GM12801 (cell line): Measurements from ENCODE around the gene CWC22.

Experiments
- CTCF ChIP-seq: IDR thresholded peaks from one replicate; pipeline ENCODE4 v1.5.1; 2011; ENCODE audit warnings: control low read depth; ENCODE audit not compliant: insufficient read length; ENCODE audit errors: extremely low read depth

Gene CWC22

GRCh38 chr2:180012523-180012922, 5.4 kb upstream of the CWC22 start:
- TF ChIP-seq CTCF = no peak

- TF ChIP-seq CTCF = no peak
Measured at GRCh38 chr2:180010701-180011100, 3.6 kb upstream of the CWC22 start.

GRCh38 chr2:180006231-180006630, 866 bp downstream of the CWC22 start:
- no peak for TF ChIP-seq CTCF

- TF ChIP-seq CTCF = no peak
Measured at GRCh38 chr2:180004731-180005130, 2.4 kb downstream of the CWC22 start.

GRCh38 chr2:180003559-180003958, 3.5 kb downstream of the CWC22 start:
- no peak for TF ChIP-seq CTCF

- no peak for TF ChIP-seq CTCF
Measured at GRCh38 chr2:180003073-180003472, 4.0 kb downstream of the CWC22 start.

- no peak for TF ChIP-seq CTCF
Measured at GRCh38 chr2:180002198-180002770, 4.8 kb downstream of the CWC22 start.

- TF ChIP-seq CTCF = no peak
Measured at GRCh38 chr2:180001726-180002125, 5.4 kb downstream of the CWC22 start.
